Spinal cord (tissue), 10 donors: ENCODE results near the gene ATP6V0E1. TPM values are rescaled to one million over a fixed set of nuclear protein-coding genes. Genes with fewer than 3 reads are reported as not detected.

Experiments used
- DNase-seq, 6 donors: peaks; one replicate each; pipeline versions ENCODE4 v3.0.0 to v3.0.0-alpha.2; 2013 to 2015; ENCODE audit warnings: low spot score in 6 of 6, low read depth in 4 of 6
- H3K27ac ChIP-seq: one replicate; pipeline ENCODE4 v1.5.1; 2013; ENCODE audit warnings: low read depth, low read length, control low read depth
- H3K27me3 ChIP-seq: one replicate; pipeline ENCODE4 v1.6.1; 2013; ENCODE audit warnings: low read length; ENCODE audit not compliant: control insufficient read depth, insufficient read depth
- H3K36me3 ChIP-seq: one replicate; pipeline ENCODE4 v1.6.1; 2013; ENCODE audit warnings: low read length; ENCODE audit not compliant: control insufficient read depth, insufficient read depth
- H3K4me1 ChIP-seq: one replicate; pipeline ENCODE4 v1.6.1; 2013; ENCODE audit warnings: low read length; ENCODE audit not compliant: control insufficient read depth, insufficient read depth
- H3K4me3 ChIP-seq: one replicate; pipeline ENCODE4 v1.5.1; 2013; ENCODE audit warnings: low read depth, low read length, control low read depth
- H3K9me3 ChIP-seq: one replicate; pipeline ENCODE4 v1.6.1; 2013; ENCODE audit warnings: low read length; ENCODE audit not compliant: control insufficient read depth, insufficient read depth
- WGBS: methylation state at CpG from one replicate; pipeline ENCODE4 v1.1.5; 2013; ENCODE audit warnings: missing lambda C conversion rate; ENCODE audit not compliant: insufficient coverage; 5-methylcytosine and 5-hydroxymethylcytosine counted together
- long read RNA-seq, 4 donors: transcript quantifications; one replicate each; lab custom pipeline, GENCODE V29; 2026
- polyA plus RNA-seq, 2 donors: library from polyadenylated mRNA; unstranded; fragments of 120-200 nt; gene quantifications; one replicate each; pipeline ENCODE4 v1.2.1, GENCODE V29; 2013; ENCODE audit not compliant: insufficient read length in 2 of 2
- total RNA-seq, 2 donors: library from RNA; depleted of rRNA in 1 of 2; stranded (reverse); fragments of 120-200 nt in 1 of 2; fragments of >200 nt in 1 of 2; gene quantifications; one replicate each; pipeline versions ENCODE4 v1.2.3 to v1.2.4, GENCODE V29; 2013 to 2014
- donor health status: healthy.

The ATP6V0E1 gene
- total RNA-seq, result 100 to 1,000 TPM; 140 to 198 TPM
- polyA plus RNA-seq, result 100 to 1,000 TPM; 127 TPM
- long read RNA-seq, donor 1, transcript ATP6V0E1-203 (4 exons, 1,433 nt), result major isoform, 105 of 106 reads
- long read RNA-seq, donor 1, partial matches to known transcripts, result 0 of 106 reads
- long read RNA-seq, donor 1, other reads (novel, unspliced or antisense), result 0 of 106 reads
- long read RNA-seq, donor 2, transcript ATP6V0E1-203 (4 exons, 1,433 nt), result major isoform, 38 of 38 reads
- long read RNA-seq, donor 2, partial matches to known transcripts, result 0 of 38 reads
- long read RNA-seq, donor 2, other reads (novel, unspliced or antisense), result 0 of 38 reads
- long read RNA-seq, donor 3, transcript ATP6V0E1-203 (4 exons, 1,433 nt), result major isoform, 42 of 42 reads
- long read RNA-seq, donor 3, partial matches to known transcripts, result 0 of 42 reads
- long read RNA-seq, donor 3, other reads (novel, unspliced or antisense), result 0 of 42 reads
- long read RNA-seq, donor 4, transcript ATP6V0E1-203 (4 exons, 1,433 nt), result major isoform, 117 of 122 reads
- long read RNA-seq, donor 4, partial matches to known transcripts, result 0 of 122 reads
- long read RNA-seq, donor 4, other reads (novel, unspliced or antisense), result 0 of 122 reads

DNA sequence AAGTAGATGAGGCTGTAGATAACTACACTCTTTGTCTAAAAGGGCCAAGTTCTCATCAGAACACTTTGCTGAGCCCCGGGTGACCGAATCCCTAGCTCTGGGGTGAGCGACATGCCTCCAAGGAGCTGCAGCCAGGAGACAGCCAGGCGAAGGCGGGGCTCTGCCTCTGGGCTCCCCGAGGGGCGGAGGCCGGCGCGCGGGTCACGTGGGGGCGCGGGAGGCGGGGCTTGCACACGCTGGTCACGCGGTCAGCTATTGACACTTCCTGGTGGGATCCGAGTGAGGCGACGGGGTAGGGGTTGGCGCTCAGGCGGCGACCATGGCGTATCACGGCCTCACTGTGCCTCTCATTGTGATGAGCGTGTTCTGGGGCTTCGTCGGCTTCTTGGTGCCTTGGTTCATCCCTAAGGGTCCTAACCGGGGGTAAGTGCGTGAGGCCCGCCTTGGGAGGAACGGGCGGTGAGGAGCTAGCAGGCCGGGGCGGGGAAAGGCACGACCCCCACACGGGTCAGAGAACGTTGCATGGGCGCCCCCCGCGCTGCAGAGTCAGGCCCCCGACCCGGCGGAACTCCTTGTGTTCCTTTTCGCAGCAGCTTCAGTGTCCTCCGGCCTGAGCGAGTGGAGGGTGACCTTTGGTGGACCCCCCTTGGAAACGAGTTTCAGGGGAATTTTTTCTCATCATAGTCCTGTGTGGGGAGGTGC lies at the start of gene ATP6V0E1:
Gene ATP6V0E1, plus strand, starts transcription at position 230 of the 702 bp plus-strand sequence. Its CDS starts 90 bp downstream, at position 320.
- peaks cover 9% of the 10 kb centered on the region for H3K4me1 ChIP-seq
- under 1% methylated on average over 49 of the region's 49 CpGs for WGBS
- peak; percentile 79 to 97 (median 87) for DNase-seq
- peak within 1 kb of the TSS; percentile 95 for H3K27ac ChIP-seq
- H3K9me3 ChIP-seq, result no peaks in the 10 kb centered on the region
- H3K27me3 ChIP-seq, result no peaks in the 10 kb centered on the region
- peak within 1 kb of the TSS; percentile 95 for H3K4me3 ChIP-seq
- H3K36me3 ChIP-seq, result peaks cover 7% of the 10 kb centered on the region

DNA sequence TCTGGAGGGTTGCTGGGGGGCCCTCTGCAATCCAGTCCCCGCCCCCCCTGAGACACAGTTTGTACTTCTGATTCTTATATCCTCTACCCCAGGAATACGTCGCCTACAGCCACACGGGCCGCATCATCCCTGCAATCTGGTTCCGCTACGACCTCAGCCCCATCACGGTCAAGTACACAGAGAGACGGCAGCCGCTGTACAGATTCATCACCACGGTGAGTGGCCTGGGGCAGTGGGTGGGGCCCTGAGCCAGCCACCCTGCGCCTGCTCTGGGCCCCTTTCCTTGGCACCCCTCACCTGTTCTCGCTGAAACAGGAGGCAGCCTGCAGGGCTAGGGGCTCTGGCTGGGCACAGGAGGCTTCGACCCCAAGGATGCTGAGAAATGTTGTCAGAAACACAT lies 48.5 kb upstream of the ATP6V0E1 start:
- Histone ChIP-seq H3K4me1 (peaks cover 16% of the 10 kb centered on the region), H3K27me3 (no peaks in the 10 kb centered on the region), H3K9me3 (no peaks in the 10 kb centered on the region), H3K36me3 (peaks cover 67% of the 10 kb centered on the region), H3K4me3 (no peak overlapping the region), H3K27ac (no peak overlapping the region)
- DNase-seq, result no peak
- WGBS, result 80% methylated on average over 12 of the region's 14 CpGs

DNA sequence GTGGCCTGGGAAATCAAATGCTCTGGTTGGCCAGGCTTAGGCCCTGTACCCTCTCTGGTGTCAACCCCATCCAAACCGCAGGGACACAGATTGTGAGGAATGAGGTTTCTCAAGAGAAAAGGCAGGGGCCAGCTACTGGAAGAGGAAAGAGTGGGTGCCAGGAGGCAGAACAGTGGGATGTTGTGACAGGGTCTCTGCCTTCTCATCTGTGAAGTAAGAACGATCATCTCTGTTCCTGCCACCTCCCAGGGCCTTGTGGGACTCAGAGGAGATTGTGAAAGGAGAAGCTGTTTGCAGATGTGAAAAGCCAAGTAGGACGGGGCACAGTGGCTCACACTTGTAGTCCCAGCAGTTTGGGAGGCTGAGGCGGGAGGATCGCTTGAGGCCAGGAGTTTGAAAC lies 47.2 kb upstream of the ATP6V0E1 start:
- Histone ChIP-seq H3K36me3 (peaks cover 67% of the 10 kb centered on the region), H3K9me3 (no peaks in the 10 kb centered on the region), H3K27ac (no peak overlapping the region), H3K27me3 (no peaks in the 10 kb centered on the region), H3K4me1 (peaks cover 16% of the 10 kb centered on the region), H3K4me3 (no peak overlapping the region)
- WGBS, result 100% methylated on average over 5 of the region's 5 CpGs
- DNase-seq, result no peak

DNA sequence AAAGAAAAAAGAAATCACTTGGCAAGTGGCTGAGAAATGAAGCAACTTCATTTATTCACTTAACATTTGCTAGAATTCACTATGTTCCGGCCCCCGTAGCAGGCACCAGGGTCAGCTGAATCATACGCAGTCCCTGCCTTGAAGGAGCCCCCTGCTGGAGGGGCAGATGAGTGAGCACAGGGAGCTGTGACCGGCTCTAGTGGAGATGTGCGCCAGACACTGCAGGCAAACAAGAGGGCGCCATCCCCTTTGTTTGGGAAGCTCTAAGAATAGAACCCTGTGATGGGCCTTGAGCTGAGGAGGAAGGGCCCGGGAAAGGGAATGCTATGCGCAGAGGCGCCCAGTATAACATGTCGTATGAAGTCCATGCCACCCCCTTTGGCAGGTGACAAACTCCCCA lies 44.5 kb upstream of the ATP6V0E1 start:
- Histone ChIP-seq H3K36me3 (peaks cover 72% of the 10 kb centered on the region), H3K4me1 (peaks cover 13% of the 10 kb centered on the region), H3K27me3 (no peaks in the 10 kb centered on the region), H3K9me3 (no peaks in the 10 kb centered on the region), H3K27ac (no peak overlapping the region), H3K4me3 (no peak overlapping the region)
- WGBS, result 78% methylated on average over 10 of the region's 10 CpGs
- peak in 2 of 6 donors; percentile 16 to 25 for DNase-seq

DNA sequence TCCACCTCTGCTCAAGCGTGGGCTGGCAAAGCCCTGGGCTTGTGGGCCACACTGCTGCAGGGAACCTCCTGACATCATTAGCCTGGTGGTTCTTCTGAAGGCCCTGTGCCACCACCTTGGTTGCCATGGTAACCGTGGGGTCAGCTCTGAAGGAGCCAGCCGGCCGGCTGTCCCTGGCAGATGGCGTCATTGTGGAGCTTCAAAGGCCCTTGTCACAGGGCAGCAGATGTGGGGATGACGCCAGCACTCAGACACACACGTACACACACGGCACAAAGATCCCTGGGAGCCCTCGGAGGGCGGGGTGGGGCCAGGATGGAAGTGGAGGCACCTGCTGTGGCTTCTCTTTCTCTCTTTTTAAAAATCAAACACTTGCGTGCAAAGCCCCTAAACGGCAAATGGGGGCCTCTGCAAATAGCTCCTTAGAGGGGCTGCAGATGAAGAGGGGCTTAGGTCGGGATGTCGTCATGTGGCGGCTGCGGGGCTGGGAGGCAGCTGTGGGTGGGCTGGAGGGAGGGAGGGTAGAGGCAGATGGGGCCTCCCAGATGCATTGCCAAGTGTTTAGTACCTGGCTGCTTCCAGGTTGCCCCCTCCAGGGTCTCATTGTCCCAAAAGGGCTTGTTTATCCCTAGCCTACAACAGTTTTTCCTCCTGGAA lies 43.8 kb upstream of the ATP6V0E1 start:
- no peaks in the 10 kb centered on the region for H3K9me3 ChIP-seq
- peaks cover 72% of the 10 kb centered on the region for H3K36me3 ChIP-seq
- H3K27me3 ChIP-seq, result no peaks in the 10 kb centered on the region
- DNase-seq, result peak in 4 of 6 donors; percentile 37 to 89 (median 64)
- H3K4me1 ChIP-seq, result peaks cover 13% of the 10 kb centered on the region
- WGBS, result 33% methylated on average over 15 of the region's 16 CpGs
- H3K27ac ChIP-seq, result no peak overlapping the region
- no peak overlapping the region for H3K4me3 ChIP-seq

DNA sequence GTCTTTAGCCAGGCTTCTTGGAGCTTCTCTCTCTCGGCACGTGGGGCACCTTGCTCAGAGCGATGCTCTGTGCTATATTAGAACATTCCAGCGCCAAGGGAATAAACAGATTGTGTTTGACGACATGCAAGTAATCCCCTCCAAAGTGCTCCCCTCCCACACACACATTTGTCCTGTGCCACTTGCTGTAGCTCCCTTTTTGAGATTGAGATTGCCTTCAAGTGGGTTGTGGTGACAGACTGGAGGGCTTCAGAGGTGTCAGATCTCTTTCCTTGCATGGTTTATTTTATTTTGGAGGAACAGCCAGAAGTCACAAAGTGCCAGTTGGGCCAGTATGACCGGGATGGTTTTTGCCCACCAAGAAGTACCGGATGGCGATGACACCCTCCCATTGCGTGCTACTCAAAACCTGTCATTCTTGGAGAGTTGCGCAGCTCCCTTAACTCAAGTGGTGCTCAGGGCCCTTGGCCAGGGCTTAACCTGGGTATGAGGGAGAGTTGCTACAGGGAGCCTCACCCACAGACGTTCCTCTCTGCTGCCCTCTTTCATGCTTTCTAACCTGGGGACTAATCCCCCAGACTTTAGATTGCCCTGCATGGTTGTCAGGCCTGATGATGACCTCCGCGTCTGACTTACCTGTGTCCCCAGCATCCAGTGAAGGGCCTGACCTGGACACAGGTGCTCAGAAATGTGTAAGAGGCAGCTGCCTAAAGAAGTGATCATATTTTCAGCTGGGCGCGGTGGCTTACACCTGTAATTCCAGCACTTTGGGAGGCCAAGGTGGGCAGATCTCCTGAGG lies 43.1 kb upstream of the ATP6V0E1 start:
- no peak overlapping the region for H3K27ac ChIP-seq
- WGBS, result 87% methylated on average over 13 of the region's 15 CpGs
- no peak overlapping the region for H3K4me3 ChIP-seq
- DNase-seq, result peak in 1 of 6 donors; percentile 34
- no peaks in the 10 kb centered on the region for H3K27me3 ChIP-seq
- H3K36me3 ChIP-seq, result peaks cover 71% of the 10 kb centered on the region
- peaks cover 13% of the 10 kb centered on the region for H3K4me1 ChIP-seq
- H3K9me3 ChIP-seq, result no peaks in the 10 kb centered on the region

DNA sequence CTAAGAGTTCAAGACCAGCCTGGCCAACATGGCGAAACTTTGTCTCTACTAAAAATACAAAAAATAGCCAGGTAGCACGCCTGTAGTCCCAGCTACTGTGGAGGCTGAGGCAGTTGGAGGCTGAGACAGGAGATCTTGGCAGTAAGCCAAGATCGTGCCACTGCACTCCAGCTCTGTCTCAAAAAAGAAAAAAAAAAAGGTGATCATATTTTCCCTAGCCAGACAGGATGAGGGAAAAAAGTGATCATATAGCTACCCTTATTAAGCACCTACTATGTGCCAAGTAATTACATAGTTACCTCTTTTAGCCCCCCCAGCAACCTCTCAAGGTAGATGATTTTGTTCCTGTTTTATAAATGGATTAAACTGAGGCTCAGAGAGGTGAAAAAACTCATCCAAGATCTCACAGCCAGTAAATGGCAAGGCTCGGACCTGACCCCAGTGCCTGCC lies 42.5 kb upstream of the ATP6V0E1 start:
- 100% methylated on average over 1 of the region's 4 CpGs for WGBS
- H3K4me1 ChIP-seq, result peaks cover 13% of the 10 kb centered on the region
- DNase-seq, result peak in 2 of 6 donors; percentile 19 to 42
- peaks cover 73% of the 10 kb centered on the region for H3K36me3 ChIP-seq
- no peak overlapping the region for H3K4me3 ChIP-seq
- H3K27ac ChIP-seq, result no peak overlapping the region
- no peaks in the 10 kb centered on the region for H3K9me3 ChIP-seq
- no peaks in the 10 kb centered on the region for H3K27me3 ChIP-seq

DNA sequence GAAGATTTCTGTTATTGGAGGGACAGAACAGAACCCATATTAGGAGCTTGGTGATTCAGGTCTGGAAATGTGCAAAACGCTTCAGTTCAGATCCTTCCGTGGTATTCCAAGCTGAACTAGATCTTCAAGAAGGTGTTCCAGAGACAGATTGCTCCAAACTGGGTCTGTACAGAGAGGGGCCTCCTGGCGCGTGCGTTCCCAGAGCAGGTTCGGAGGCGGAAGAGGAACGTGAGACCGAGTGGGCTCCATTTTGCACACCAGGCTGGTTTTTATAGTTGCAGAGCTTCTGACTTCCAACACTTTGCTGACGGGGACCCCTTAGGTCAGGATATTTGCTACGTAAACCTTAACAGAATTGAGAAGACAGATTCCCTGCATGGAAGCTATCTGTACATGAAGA lies 41.0 kb upstream of the ATP6V0E1 start:
- no peak overlapping the region for H3K4me3 ChIP-seq
- no peak overlapping the region for H3K27ac ChIP-seq
- no peaks in the 10 kb centered on the region for H3K9me3 ChIP-seq
- WGBS, result 83% methylated on average over 11 of the region's 11 CpGs
- no peaks in the 10 kb centered on the region for H3K27me3 ChIP-seq
- no peak for DNase-seq
- H3K36me3 ChIP-seq, result peaks cover 75% of the 10 kb centered on the region
- peaks cover 13% of the 10 kb centered on the region for H3K4me1 ChIP-seq
